Pancreas (tissue), 10 donors: ENCODE measurements around the gene PET100. TPM values are rescaled to one million over a fixed set of nuclear protein-coding genes. Genes with fewer than 3 reads are reported as not detected.

Experiments used
- ATAC-seq, 4 donors: fragments of 200-7000 bp; cut with Tn5 transposase; one replicate each; pipeline versions ENCODE4 v1.8.0 to v1.9.1; 2020; ENCODE audit warnings: mild to moderate bottlenecking in 4 of 4, moderate library complexity in 4 of 4
- DNase-seq, 6 donors: peaks; one replicate each; pipeline ENCODE4 v3.0.0-alpha.2; 2020
- FAIRE-seq: peaks from 2 replicates; lab custom pipeline; 2012; peaks lifted over from hg19 to GRCh38; lab: Jason Lieb, UNC
- H3K27ac ChIP-seq, 4 donors: fragments of 200-600 bp; sonication (generic); 1 replicate in 3 of 4; 2 replicates in 1 of 4; pipeline versions ENCODE4 v1.5.0 to v1.8.0; 2020
- H3K27me3 ChIP-seq, 4 donors: fragments of 200-600 bp; one replicate each; pipeline ENCODE4 v1.8.0; 2021
- H3K36me3 ChIP-seq, 3 donors: fragments of 200-600 bp; sonication (generic) in 1 of 3; one replicate each; pipeline versions ENCODE4 v1.5.0 to v1.8.0; 2020 to 2021
- H3K4me1 ChIP-seq, 3 donors: fragments of 200-600 bp; one replicate each; pipeline ENCODE4 v1.8.0; 2021
- H3K4me3 ChIP-seq, 4 donors: fragments of 200-600 bp; sonication (generic) in 2 of 4; one replicate each; pipeline versions ENCODE4 v1.5.0 to v1.8.0; 2020 to 2021
- H3K9me3 ChIP-seq, 4 donors: fragments of 200-600 bp; one replicate each; pipeline ENCODE4 v1.8.0; 2021
- WGBS, 2 donors: extraction: QIAGEN DNeasy Blood & Tissue Kit; methylation state at CpG; one replicate each; pipeline ENCODE4 v1.1.7; 2013; 5-methylcytosine and 5-hydroxymethylcytosine counted together
- intact Hi-C, 3 donors: fragments of 100-400 bp; cut with DNase I; formaldehyde crosslinking; loops; one replicate each; pipeline versions ENCODE4 v1.11.1 to v1.14.2; 2022
- polyA plus RNA-seq, 2 donors: library from polyadenylated mRNA; stranded (reverse); fragments of 200-250 nt; gene quantifications; one replicate each; pipeline ENCODE4 v1.2.3, GENCODE V29; 2013
- total RNA-seq, 6 donors: library from RNA; stranded (reverse); fragmentation: NEBNext Ultra II Directional in 4 of 6; extraction: Animal tissue kit (Norgen Biotek cat#: 25700) in 4 of 6; gene quantifications; one replicate each; pipeline versions ENCODE4 v1.2.1 to v1.2.4, GENCODE V29; 2021 to 2023
- TF ChIP-seq, protein P1 (sequence below), 4 donors: fragments of 200-600 bp; sonication (generic) in 3 of 4; IDR thresholded peaks; one replicate each; pipeline versions ENCODE4 v1.5.0 to v1.8.0; 2021; ENCODE audit warnings: antibody characterized with exemption in 4 of 4
- donor health status: healthy with polysubstance abuse.
- donor health status: DM: no; HTN: no; CAD: no; lungs with moderate emphysema.
- donor health status: DM: no; HTN: no; CAD: no.
- donor health status: control.
- donor health status: control.
- donor health status: Bipolar disorder and iron deficiency.
- donor health status: DM: yes; HTN: yes; CAD: no.
- donor health status: DM: no; HTN: no; CAD: no.
- donor health status: DM: no; HTN: no; CAD: no.
- donor health status: DM: yes; HTN: yes; CAD: no.

The PET100 gene
- total and polyA plus RNA-seq, 8 donors = 31.6 to 95.6 (median 50.8) TPM

GRCh38 chr19:7670150-7670783 lies 40.7 kb downstream of the PET100 start:
- FAIRE-seq (no peak), ATAC-seq (peak in 1 of 4 donors; percentile 39), DNase-seq (no peak)
- Histone ChIP-seq H3K4me3 (no peak overlapping the region), H3K27ac (no peak overlapping the region), H3K4me1 (no peaks in the 10 kb centered on the region), H3K36me3 (no peaks in the 10 kb centered on the region), H3K27me3 (peaks cover 0 to 6% (median 0%) of the 10 kb centered on the region in 4 donors), H3K9me3 (no peaks in the 10 kb centered on the region)
- 2% methylated on average over 38 to 43 of the region's 43 CpGs for WGBS, 2 donors
- intact Hi-C loops = loop anchor here in 1 of 3 donors (10.0 kb wide), 2 partner anchors 135 to 305 kb away; no protein-coding TSS in a partner anchor
- TF ChIP-seq, protein P1, sequence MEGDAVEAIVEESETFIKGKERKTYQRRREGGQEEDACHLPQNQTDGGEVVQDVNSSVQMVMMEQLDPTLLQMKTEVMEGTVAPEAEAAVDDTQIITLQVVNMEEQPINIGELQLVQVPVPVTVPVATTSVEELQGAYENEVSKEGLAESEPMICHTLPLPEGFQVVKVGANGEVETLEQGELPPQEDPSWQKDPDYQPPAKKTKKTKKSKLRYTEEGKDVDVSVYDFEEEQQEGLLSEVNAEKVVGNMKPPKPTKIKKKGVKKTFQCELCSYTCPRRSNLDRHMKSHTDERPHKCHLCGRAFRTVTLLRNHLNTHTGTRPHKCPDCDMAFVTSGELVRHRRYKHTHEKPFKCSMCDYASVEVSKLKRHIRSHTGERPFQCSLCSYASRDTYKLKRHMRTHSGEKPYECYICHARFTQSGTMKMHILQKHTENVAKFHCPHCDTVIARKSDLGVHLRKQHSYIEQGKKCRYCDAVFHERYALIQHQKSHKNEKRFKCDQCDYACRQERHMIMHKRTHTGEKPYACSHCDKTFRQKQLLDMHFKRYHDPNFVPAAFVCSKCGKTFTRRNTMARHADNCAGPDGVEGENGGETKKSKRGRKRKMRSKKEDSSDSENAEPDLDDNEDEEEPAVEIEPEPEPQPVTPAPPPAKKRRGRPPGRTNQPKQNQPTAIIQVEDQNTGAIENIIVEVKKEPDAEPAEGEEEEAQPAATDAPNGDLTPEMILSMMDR (IDR thresholded peaks at IDR 0.05) = no peak

- TF ChIP-seq, protein P1 (IDR thresholded peaks at IDR 0.05) = no peak
Measured at GRCh38 chr19:7670790-7671189, 41.2 kb downstream of the PET100 start.

GRCh38 chr19:7672522-7672921 lies 42.9 kb downstream of the PET100 start:
- FAIRE-seq (no peak), ATAC-seq (no peak), DNase-seq (no peak)
- H3K9me3 ChIP-seq = no peaks in the 10 kb centered on the region
- WGBS, 2 donors = 21% methylated on average over 9 of the region's 9 CpGs
- intact Hi-C loops = loop anchor here in 1 of 3 donors (10.0 kb wide), 2 partner anchors 132 to 308 kb away; no protein-coding TSS in a partner anchor
- no peak overlapping the region for H3K4me3 ChIP-seq
- H3K36me3 ChIP-seq = no peaks in the 10 kb centered on the region
- TF ChIP-seq, protein P1 (IDR thresholded peaks at IDR 0.05) = no peak
- H3K27ac ChIP-seq = no peak overlapping the region
- H3K27me3 ChIP-seq = peaks cover 0 to 6% (median 0%) of the 10 kb centered on the region in 4 donors
- no peaks in the 10 kb centered on the region for H3K4me1 ChIP-seq

More at GRCh38 chr19:7670790-7671189, 41.2 kb downstream of the PET100 start:
- no peaks in the 10 kb centered on the region for H3K36me3 ChIP-seq
- peaks cover 0 to 6% (median 0%) of the 10 kb centered on the region in 4 donors for H3K27me3 ChIP-seq
- DNase-seq (no peak), ATAC-seq (no peak), FAIRE-seq (no peak)
- WGBS, 2 donors = 21 to 22% methylated on average over 9 of the region's 9 CpGs
- H3K9me3 ChIP-seq = no peaks in the 10 kb centered on the region
- no peak overlapping the region for H3K27ac ChIP-seq
- H3K4me3 ChIP-seq = no peak overlapping the region
- H3K4me1 ChIP-seq = no peaks in the 10 kb centered on the region
- intact Hi-C loops = loop anchor here in 1 of 3 donors (10.0 kb wide), 2 partner anchors 134 to 306 kb away; no protein-coding TSS in a partner anchor

- peak; percentile 57 to 89 (median 83) for ATAC-seq
- H3K27me3 ChIP-seq = peaks cover 0 to 6% (median 0%) of the 10 kb centered on the region in 4 donors
- H3K27ac ChIP-seq = no peak overlapping the region
- H3K36me3 ChIP-seq = no peaks in the 10 kb centered on the region
- H3K4me3 ChIP-seq = no peak overlapping the region
- H3K4me1 ChIP-seq = no peaks in the 10 kb centered on the region
- FAIRE-seq = no peak
- peak in 3 of 6 donors; percentile 30 to 46 (median 45) for DNase-seq
- intact Hi-C loops = loop anchor here in 1 of 3 donors (5.0 to 10.0 kb wide), 3 partner anchors 107 to 310 kb away; no protein-coding TSS in a partner anchor
- no peaks in the 10 kb centered on the region for H3K9me3 ChIP-seq
- 50 to 51% methylated on average over 20 to 21 of the region's 21 CpGs for WGBS, 2 donors
- TF ChIP-seq, protein P1 (IDR thresholded peaks at IDR 0.05) = no peak
Measured at GRCh38 chr19:7674010-7675005, 44.7 kb downstream of the PET100 start.
